Large intestine (tissue), 3 donors: Measurements from ENCODE around the gene ROGDI. TPM values are rescaled to one million over a fixed set of nuclear protein-coding genes. Genes with fewer than 3 reads are reported as not detected.

Source experiments
- DNase-seq, 2 donors: peaks; one replicate each; pipeline versions ENCODE4 v3.0.0 to v3.0.0-alpha.2; 2013
- H3K27ac ChIP-seq: one replicate; pipeline ENCODE4 v1.5.1; 2013; ENCODE audit warnings: low read length
- H3K27me3 ChIP-seq: 2 replicates; pipeline ENCODE4 v1.6.1; 2013; ENCODE audit warnings: low read length; ENCODE audit not compliant: control insufficient read depth, insufficient read depth
- H3K36me3 ChIP-seq: 2 replicates; pipeline ENCODE4 v1.6.1; 2013; ENCODE audit warnings: low read length; ENCODE audit not compliant: control insufficient read depth, insufficient read depth
- H3K4me1 ChIP-seq: one replicate; pipeline ENCODE4 v1.6.1; 2013; ENCODE audit warnings: low read length; ENCODE audit not compliant: control insufficient read depth, insufficient read depth
- H3K4me3 ChIP-seq: one replicate; pipeline ENCODE4 v1.5.1; 2013; ENCODE audit warnings: low read length
- H3K9me3 ChIP-seq: one replicate; pipeline ENCODE4 v1.6.1; 2013; ENCODE audit warnings: mild to moderate bottlenecking, low read depth, low read length, moderate library complexity; ENCODE audit not compliant: control insufficient read depth
- WGBS: methylation state at CpG from one replicate; pipeline ENCODE4 v1.1.5; 2013; ENCODE audit warnings: low lambda C conversion rate; ENCODE audit not compliant: insufficient coverage; 5-methylcytosine and 5-hydroxymethylcytosine counted together
- polyA plus RNA-seq: library from polyadenylated mRNA; unstranded; fragments of 120-200 nt; gene quantifications from one replicate; pipeline ENCODE4 v1.2.1, GENCODE V29; 2013

ROGDI gene
- polyA plus RNA-seq, 1 donor: 28.9 TPM

DNA sequence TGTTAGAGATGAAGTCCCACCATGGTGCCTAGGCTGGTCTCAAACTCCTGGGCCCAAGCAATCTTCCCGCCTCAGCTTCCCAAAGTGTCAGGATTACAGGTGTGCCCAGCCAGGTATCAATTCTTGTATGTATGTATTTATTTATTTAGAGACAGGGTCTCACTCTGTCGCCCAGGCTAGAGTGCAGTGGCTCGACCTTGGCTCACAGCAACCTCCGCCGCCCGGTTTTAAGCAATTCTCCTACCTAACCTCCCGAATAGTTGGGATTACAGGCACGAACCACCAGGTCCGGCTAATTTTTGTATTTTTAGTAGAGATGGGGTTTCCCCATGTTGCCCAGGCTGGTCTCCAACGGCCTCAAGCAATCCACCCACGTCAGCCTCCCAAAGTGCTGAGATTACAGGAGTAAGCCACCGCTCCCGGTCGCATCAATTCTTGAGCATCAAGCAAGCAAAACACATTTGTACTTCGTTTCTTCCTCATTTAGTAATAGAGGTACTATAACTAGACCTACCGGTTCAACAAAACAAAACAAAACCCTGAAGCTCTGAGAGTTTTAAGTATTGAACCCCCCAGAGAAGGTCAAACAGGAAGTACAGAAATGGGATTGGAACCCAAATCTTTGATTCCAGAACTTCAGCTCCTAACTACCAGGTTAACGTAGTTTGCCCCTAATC is 34.4 kb downstream of the ROGDI start:
- peaks cover 15% of the 10 kb centered on the region for H3K36me3 ChIP-seq
- H3K9me3 ChIP-seq: no peaks in the 10 kb centered on the region
- peaks cover 19% of the 10 kb centered on the region for H3K4me1 ChIP-seq
- peak overlapping the region; percentile 63 for H3K4me3 ChIP-seq
- peak overlapping the region; percentile 79 for H3K27ac ChIP-seq
- no peaks in the 10 kb centered on the region for H3K27me3 ChIP-seq
- DNase-seq: no peak
- 100% methylated on average over 1 of the region's 17 CpGs for WGBS

DNA sequence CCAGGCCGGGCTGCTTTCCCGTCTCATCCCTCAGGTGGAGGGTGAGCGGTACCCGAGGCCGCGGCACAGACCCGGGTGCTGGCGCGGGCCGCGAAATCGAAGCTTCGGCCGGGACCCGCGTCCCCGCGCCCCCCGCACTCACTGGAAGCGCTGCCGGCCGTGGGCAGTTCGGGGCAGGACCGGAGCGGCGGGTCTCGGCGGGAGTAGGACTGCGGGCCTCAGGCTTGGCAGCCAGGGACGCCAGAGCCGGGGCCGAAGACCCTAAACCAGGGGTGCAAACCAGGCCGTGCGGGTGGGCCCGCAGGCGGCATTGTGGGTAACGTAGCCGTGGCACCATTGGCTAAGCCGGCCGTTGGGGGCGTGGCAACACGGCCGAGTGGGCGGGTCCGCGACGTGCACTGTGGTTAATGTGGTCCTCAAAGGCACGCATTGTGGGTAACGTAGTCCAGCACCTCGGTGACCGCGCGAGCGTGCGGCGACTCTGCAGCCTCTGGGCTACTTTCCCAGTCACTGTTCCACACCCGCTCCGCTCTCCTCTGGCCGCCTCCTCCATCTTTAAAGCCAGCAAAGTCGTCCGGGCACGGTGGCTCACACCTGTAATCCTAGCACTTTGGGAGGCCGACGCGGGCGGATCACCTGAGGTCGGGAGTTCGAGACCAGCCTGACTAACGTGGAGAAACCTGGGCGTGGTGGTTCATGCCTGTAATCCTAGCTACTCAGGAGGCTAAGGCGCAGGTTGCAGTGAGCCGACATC is 35.4 kb downstream of the ROGDI start, which contains the start of gene ZNF500:
Gene ZNF500 (minus strand): TSS at position 288 of the 754 bp plus-strand sequence. CDS start 1,184 bp downstream, outside the sequence.
- 0% methylated on average over 1 of the region's 72 CpGs for WGBS
- H3K36me3 ChIP-seq: peaks cover 24% of the 10 kb centered on the region
- peak; percentile 97 to 98 for DNase-seq

DNA sequence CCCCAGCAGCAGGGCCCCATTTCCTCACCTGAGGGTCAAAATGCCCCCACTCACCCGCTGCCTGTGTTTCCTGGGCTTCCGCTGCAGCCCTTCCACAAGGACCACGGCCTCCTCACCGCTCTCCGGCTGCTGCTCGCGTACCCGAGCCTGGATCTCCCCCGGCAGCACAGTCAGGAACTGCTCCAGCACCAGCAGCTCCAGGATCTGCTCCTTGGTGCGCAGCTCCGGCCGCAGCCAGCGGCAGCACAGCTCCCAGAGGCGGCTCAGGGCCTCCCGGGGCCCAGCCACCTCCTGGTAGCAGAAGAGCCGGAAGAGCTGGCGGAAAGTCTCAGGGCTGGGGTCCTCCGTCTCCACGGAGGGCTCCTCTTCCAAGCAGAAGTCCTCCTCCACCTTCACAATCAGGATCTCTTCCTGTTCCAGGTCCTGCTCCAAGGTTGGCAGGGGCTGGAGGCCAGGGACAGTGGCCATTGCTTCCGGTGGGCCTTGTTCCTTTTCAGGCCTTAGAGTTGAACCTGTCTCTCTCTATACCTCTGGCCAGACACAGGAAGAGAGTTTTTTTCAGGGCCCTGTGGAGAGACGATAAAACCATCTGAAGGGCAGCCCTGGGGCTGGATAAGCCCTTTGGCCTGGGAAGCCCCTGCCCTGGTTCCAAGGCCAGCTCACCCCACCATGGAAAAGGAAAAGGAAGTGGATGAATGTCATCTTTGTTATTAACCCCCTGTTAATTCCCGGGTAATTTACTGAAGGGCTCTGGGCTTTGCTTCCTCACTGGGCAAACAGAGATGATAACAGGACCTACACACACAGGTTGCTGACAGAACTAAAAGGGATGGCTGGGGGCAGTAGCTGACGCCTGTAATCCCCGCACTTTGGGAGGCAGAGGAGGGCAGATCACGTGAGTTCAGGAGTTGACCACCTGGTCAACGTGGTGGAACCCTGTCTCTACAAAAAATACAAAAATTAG is 36.6 kb downstream of the ROGDI start:
- H3K36me3 ChIP-seq: peaks cover 31% of the 10 kb centered on the region
- no CpG with 5 or more reads among the region's 26 CpGs for WGBS
- H3K4me1 ChIP-seq: peaks cover 19% of the 10 kb centered on the region

More for the DNA sequence above, 35.4 kb downstream of the ROGDI start, which contains the start of gene ZNF500:
- peak within 1 kb of the TSS; percentile 75 for H3K4me3 ChIP-seq
- H3K9me3 ChIP-seq: no peaks in the 10 kb centered on the region
- peaks cover 19% of the 10 kb centered on the region for H3K4me1 ChIP-seq
- H3K27me3 ChIP-seq: no peaks in the 10 kb centered on the region
- H3K27ac ChIP-seq: peak within 1 kb of the TSS; percentile 79

DNA sequence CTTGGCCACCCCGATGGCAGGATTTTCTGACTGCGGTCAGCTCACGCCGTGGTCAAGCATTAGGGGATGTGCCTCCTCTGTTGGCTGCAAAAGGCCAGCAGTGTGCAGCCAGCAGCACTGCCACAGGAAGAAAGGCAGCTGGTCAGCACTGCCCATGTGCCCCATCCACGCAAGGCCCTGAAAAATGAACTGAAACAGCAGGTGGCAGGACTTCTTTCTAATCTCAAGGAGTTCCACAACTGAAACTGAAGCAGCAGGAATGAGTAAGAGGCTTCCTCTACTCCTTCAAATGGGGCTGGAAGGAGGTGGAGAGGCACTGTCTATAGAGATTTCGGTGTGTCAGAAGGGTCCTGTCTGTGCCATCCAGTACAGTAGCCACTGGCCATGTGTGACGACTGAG is 38.6 kb downstream of the ROGDI start:
- Histone ChIP-seq H3K4me3 (no peak overlapping the region), H3K4me1 (peaks cover 14% of the 10 kb centered on the region), H3K27me3 (no peaks in the 10 kb centered on the region), H3K36me3 (peaks cover 48% of the 10 kb centered on the region), H3K27ac (no peak overlapping the region), H3K9me3 (no peaks in the 10 kb centered on the region)
- 100% methylated on average over 1 of the region's 7 CpGs for WGBS
- no peak for DNase-seq

More for the DNA sequence above, 36.6 kb downstream of the ROGDI start:
- Histone ChIP-seq H3K9me3 (no peaks in the 10 kb centered on the region), H3K27ac (peak overlapping the region; percentile 8), H3K27me3 (no peaks in the 10 kb centered on the region), H3K4me3 (peak overlapping the region; percentile 75)
- no peak for DNase-seq

DNA sequence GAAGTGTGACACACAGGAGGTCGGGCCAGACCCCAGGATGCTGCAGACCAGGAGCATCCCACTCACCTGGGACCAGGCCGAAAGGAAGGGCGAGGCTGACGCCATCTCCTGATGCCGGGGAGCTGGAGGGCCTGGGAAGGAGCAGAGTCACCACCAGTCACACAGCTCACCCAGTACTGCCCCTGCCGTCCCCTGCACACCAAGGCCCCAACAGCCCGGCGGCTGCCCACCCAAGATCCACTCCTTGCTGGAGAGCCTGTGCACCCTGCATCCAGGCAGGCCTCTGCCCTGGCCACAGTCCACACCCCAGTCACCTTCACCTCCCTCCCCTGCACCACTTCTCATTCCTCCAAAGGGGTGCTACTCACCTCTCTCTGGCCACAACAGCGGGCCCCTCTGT is 40.2 kb downstream of the ROGDI start:
- Histone ChIP-seq H3K27me3 (no peaks in the 10 kb centered on the region), H3K9me3 (no peaks in the 10 kb centered on the region), H3K4me1 (peaks cover 9% of the 10 kb centered on the region), H3K36me3 (peaks cover 56% of the 10 kb centered on the region), H3K4me3 (no peak overlapping the region), H3K27ac (no peak overlapping the region)
- DNase-seq: no peak
- WGBS: no CpG with 5 or more reads among the region's 9 CpGs

DNA sequence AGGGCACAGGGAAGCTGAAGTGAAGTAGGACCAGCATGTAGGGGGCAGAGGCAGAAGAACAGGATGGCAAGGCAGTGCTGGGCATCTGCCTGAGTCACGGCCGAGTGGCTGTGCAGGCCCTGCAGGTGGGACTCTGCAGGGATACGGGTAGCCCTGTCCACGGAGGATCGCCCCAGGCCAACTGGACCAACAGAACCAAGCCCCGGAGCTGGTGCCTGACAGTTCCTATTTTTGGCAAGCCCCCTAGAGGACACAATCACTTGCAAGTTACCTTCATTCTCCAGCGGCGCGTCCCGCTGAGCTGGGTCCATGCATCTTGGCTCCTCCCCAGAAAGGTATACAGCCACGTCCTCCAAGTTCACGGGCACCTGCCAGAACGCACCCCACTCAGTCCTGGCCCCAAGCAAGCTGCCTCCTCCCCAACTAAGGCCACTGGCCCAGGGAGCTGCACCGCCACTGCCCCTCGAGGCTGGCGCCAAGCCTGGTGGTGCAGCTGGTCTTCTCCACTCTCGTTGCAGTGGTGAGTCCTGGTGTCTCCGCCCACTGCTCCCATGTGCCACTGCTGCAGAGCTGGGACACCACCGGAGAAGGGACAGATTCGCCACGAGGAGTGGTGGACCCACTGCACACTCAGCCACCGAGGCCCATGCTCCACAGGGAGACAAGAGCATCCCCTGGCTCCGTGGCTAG is 42.1 kb downstream of the ROGDI start:
- H3K27ac ChIP-seq: no peak overlapping the region
- peaks cover 64% of the 10 kb centered on the region for H3K36me3 ChIP-seq
- DNase-seq: no peak
- no peak overlapping the region for H3K4me3 ChIP-seq
- no peaks in the 10 kb centered on the region for H3K9me3 ChIP-seq
- H3K4me1 ChIP-seq: peaks cover under 1% of the 10 kb centered on the region
- H3K27me3 ChIP-seq: no peaks in the 10 kb centered on the region
- no CpG with 5 or more reads among the region's 23 CpGs for WGBS

DNA sequence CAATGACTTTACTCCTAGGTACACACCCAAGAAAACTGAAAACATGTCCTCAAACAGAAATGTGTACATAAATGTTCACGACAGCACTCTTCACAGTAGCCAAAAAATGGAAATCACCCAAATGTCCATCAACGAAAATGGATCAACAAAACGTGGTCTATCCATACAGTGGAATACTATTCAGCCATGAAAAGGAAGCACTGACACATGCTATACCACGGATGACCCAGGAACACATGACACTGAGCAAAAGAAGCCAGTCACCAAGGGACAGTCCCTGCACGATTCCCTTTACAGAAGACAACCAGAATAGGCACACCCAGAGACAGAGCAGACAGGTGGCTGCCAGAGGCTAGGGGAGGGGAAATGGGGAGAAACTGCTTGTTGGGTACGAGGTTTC is 46.7 kb downstream of the ROGDI start:
- Histone ChIP-seq H3K27me3 (no peaks in the 10 kb centered on the region), H3K4me3 (no peak overlapping the region), H3K36me3 (peaks cover 74% of the 10 kb centered on the region), H3K9me3 (no peaks in the 10 kb centered on the region), H3K4me1 (no peaks in the 10 kb centered on the region), H3K27ac (no peak overlapping the region)
- WGBS: no CpG with 5 or more reads among the region's 6 CpGs
- DNase-seq: no peak

DNA sequence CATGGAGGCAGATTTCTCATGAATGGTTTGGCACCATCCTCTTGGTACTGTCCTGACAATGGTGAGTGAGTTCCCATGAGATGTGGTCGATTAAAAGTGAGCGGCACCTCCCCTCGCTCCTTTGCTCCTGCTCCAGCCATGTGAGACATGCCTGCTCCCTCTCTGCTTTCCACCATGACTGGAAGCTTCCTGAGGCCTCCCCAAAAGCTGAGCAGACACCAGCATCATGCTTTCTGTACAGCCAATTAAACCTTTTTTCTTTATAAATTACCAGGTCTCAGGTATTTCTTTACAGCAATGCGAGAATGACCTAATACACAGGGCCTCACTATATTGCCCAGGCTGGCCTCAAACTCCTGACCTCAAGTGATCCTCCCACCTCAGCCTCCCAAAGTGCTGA is 47.6 kb downstream of the ROGDI start:
- Histone ChIP-seq H3K4me1 (no peaks in the 10 kb centered on the region), H3K9me3 (no peaks in the 10 kb centered on the region), H3K27ac (no peak overlapping the region), H3K27me3 (no peaks in the 10 kb centered on the region), H3K36me3 (peaks cover 71% of the 10 kb centered on the region), H3K4me3 (no peak overlapping the region)
- WGBS: no CpG with 5 or more reads among the region's 4 CpGs
- DNase-seq: no peak

DNA sequence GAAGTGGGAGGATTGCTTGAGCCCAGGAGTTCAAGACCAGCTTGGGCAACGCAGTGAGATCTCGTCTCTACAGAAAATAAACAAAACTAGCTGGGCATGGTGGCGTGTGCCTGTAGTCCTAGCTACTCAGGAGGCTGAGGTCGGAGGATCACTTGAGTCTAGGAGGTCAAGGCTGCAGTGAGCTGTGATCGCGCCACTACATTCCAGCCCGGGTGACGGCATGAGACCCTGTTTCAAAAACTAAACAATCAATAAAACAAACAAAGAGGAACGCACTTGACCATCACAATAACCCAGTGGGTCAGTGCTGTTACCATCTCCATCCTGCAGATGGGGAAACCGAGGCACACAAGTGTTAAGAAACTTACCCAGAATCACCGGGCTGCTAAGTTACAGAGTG is 49.2 kb downstream of the ROGDI start:
- no peak overlapping the region for H3K27ac ChIP-seq
- H3K4me3 ChIP-seq: no peak overlapping the region
- no peaks in the 10 kb centered on the region for H3K9me3 ChIP-seq
- H3K27me3 ChIP-seq: no peaks in the 10 kb centered on the region
- H3K36me3 ChIP-seq: peaks cover 64% of the 10 kb centered on the region
- no peak for DNase-seq
- no peaks in the 10 kb centered on the region for H3K4me1 ChIP-seq
- WGBS: 80% methylated on average over 1 of the region's 11 CpGs
